ENCODE measurements around the gene RANBP6.
A peak's percentile ranks its signal among the peaks of the same experiment; 100 is the strongest.
"Not testable (repeated sequence)": the region's sequence is repeated elsewhere in the genome, so short reads cannot be mapped to it uniquely, and the experiment has no call there.

Gene RANBP6

GRCh38 chr9:6015278-6016157, at the start of gene RANBP6:
Gene RANBP6 (minus strand): TSS chr9:6015624. CDS start chr9:6015607, 17 bp downstream.
- no peak for TF ChIP-seq CTCF (IDR thresholded peaks at IDR 0.05; ENCODE audit: low read length)
- TF ChIP-seq EZH2 (IDR thresholded peaks at IDR 0.05; ENCODE audit: borderline replicate concordance, low read length): no peak
- H3K27me3 ChIP-seq (ENCODE audit: insufficient read depth, low read length): no peaks in the 10 kb centered on the region
- H3K79me2 ChIP-seq (ENCODE audit: insufficient read depth, low read length): peaks cover 17% of the 10 kb centered on the region
- no peaks in the 10 kb centered on the region for H3K9me2 ChIP-seq (ENCODE audit: low read depth, low read length)
- H3K9me3 ChIP-seq (ENCODE audit: low read length): no peaks in the 10 kb centered on the region
- H3K9ac ChIP-seq (ENCODE audit: low read length): peak within 1 kb of the TSS; percentile 93
- H3F3A ChIP-seq (ENCODE audit: insufficient read depth, low read length): no peaks in the 10 kb centered on the region
- H3K4me3 ChIP-seq (ENCODE audit: low read depth, low read length, poor library complexity, severe bottlenecking): peak within 1 kb of the TSS; percentile 95
- peak within 1 kb of the TSS; percentile 90 for H2AFZ ChIP-seq (ENCODE audit: low read length)
- peak within 1 kb of the TSS; percentile 88 for H3K4me2 ChIP-seq (ENCODE audit: low read length)
- H3K27ac ChIP-seq (ENCODE audit: low read depth, low read length, poor library complexity, severe bottlenecking): peak within 1 kb of the TSS; percentile 50
- H3K4me1 ChIP-seq (ENCODE audit: insufficient read depth, low read length, severe bottlenecking): peaks cover 39% of the 10 kb centered on the region
- H4K20me1 ChIP-seq (ENCODE audit: insufficient read depth, low read length): no peaks in the 10 kb centered on the region
- H3K36me3 ChIP-seq (ENCODE audit: insufficient read depth, low read length): peaks cover 31% of the 10 kb centered on the region

DNA sequence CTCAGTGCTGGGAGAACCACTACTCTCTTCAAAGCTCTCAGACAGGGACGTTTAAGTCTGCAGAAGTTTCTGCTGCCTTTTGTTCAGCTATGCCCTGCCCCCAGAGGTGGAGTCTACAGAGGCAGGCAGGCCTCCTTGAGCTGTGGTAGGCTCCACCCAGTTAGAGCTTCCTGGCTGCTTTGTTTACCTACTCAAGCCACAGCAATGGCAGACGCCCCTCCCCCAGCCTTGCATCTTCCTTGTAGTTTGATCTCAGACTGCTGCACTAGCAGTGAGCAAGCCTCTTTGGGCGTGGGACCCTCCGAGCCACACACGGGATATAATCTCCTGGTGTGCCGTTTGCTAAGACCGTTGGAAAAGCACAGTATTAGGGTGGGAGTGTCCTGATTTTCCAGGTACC, 47.7 kb upstream of the RANBP6 start:
- not testable (repeated sequence) for H3K4me3 ChIP-seq (ENCODE audit: low read depth, low read length, poor library complexity, severe bottlenecking); H4K20me1 ChIP-seq (ENCODE audit: insufficient read depth, low read length); H3K9me3 ChIP-seq (ENCODE audit: low read length); H3K79me2 ChIP-seq (ENCODE audit: insufficient read depth, low read length); H3F3A ChIP-seq (ENCODE audit: insufficient read depth, low read length); H3K27me3 ChIP-seq (ENCODE audit: insufficient read depth, low read length); H3K27ac ChIP-seq (ENCODE audit: low read depth, low read length, poor library complexity, severe bottlenecking); H3K4me1 ChIP-seq (ENCODE audit: insufficient read depth, low read length, severe bottlenecking); H3K36me3 ChIP-seq (ENCODE audit: insufficient read depth, low read length); H2AFZ ChIP-seq (ENCODE audit: low read length); H3K9me2 ChIP-seq (ENCODE audit: low read depth, low read length); H3K9ac ChIP-seq (ENCODE audit: low read length); H3K4me2 ChIP-seq (ENCODE audit: low read length)

- H3K27me3 ChIP-seq (ENCODE audit: insufficient read depth, low read length): no peaks in the 10 kb centered on the region
- H4K20me1 ChIP-seq (ENCODE audit: insufficient read depth, low read length): no peaks in the 10 kb centered on the region
- no peak overlapping the region for H3K9ac ChIP-seq (ENCODE audit: low read length)
- H3K79me2 ChIP-seq (ENCODE audit: insufficient read depth, low read length): no peaks in the 10 kb centered on the region
- no peak overlapping the region for H3K4me3 ChIP-seq (ENCODE audit: low read depth, low read length, poor library complexity, severe bottlenecking)
- H3K9me2 ChIP-seq (ENCODE audit: low read depth, low read length): no peaks in the 10 kb centered on the region
- peaks cover 20% of the 10 kb centered on the region for H3K4me1 ChIP-seq (ENCODE audit: insufficient read depth, low read length, severe bottlenecking)
- H2AFZ ChIP-seq (ENCODE audit: low read length): no peak overlapping the region
- no peak overlapping the region for H3K4me2 ChIP-seq (ENCODE audit: low read length)
- H3K27ac ChIP-seq (ENCODE audit: low read depth, low read length, poor library complexity, severe bottlenecking): no peak overlapping the region
- no peaks in the 10 kb centered on the region for H3K9me3 ChIP-seq (ENCODE audit: low read length)
- peaks cover 5% of the 10 kb centered on the region; the same call in 1 of the 2 replicates for H3F3A ChIP-seq (ENCODE audit: insufficient read depth, low read length)
- H3K36me3 ChIP-seq (ENCODE audit: insufficient read depth, low read length): no peaks in the 10 kb centered on the region
- no peak for TF ChIP-seq EZH2 (IDR thresholded peaks at IDR 0.05; ENCODE audit: borderline replicate concordance, low read length)
- no peak for TF ChIP-seq CTCF (IDR thresholded peaks at IDR 0.05; ENCODE audit: low read length)
These were observed 40.2 kb upstream of the RANBP6 start for GRCh38 chr9:6055666-6056065.

Data from OCI-LY1 (cell line).